ENCODE results near the gene TP53I11.

Gene TP53I11

GRCh38 chr11:44955015-44955738 lies 4.5 kb upstream of the TP53I11 start:
- DNase-seq (ENCODE audit: low read depth) = no peak

DNA sequence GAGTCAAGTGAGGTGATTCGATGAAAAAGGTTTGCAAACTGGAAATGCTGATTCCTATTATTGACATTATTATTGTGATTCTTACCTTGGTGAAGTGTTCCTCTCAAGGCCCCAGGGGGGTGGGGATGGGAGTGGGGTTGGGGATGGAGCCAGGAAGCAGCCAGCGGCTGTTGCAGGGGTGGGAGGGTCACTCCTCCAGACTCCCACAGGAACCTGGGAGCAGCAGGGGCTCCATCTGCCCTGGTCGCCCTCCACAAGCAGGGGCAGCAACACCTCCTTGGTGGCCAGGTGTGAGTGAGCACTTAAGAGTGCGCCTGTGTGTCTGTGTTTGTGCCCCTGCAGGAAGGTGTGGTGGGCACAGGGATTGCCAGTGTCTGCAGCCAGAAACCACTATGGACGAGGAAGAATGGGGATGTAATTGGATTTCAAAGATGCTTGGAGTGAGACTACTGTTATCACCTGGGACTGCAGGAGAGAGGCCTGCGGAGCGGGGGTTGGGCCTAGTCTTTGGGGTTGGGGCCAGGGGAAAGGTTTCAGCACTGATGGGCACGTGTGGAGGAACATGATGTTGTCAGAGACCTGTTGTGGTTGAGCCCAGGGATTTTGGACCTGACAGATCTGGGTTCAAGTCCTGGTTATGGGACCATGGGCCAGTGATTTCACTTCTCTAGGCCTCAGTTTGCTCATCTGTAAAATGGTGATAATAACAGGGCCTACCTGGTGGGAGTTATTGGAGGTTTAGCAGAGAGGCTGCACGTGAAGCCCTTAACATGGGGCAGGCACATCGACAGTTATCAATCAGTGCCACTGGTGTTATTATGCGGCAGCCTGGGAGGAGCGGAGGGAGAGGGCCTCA lies 3.6 kb upstream of the TP53I11 start:
- no peak for DNase-seq (ENCODE audit: low read depth)

GRCh38 chr11:44952500-44953260 lies 2.0 kb upstream of the TP53I11 start:
- no peak for DNase-seq (ENCODE audit: low read depth)

- DNase-seq (ENCODE audit: low read depth) = no peak
Observed at GRCh38 chr11:44952082-44952481, 1.4 kb upstream of the TP53I11 start.

DNA sequence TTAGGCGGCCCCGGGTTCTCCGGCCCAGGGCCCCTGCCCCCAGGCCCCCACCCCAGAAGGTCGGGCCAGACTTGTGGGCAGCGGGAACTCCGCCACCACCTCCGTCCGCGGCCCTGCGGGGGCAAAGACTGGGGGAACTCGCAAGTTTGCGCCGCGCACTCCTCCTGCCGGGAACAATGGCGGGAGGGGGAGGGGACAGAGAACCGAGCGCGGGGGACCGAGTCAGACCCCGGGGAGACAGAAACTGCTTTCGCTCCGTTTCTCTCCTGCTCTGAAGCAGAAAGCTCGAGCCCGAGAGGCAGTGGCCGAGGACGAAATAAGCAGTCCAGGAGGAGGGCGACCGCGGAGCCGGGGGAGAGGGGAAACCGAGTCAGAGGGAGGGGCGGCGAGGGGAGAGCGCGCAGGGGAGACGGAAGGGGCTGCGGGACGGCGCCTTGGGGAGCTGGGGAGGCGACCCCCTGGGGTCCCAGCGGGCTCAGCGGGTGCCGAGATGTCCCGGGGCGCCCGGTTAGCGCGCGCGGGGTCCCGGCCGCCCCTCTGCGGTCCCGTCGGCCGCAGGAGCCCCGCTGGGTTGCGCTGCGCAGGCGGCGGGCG lies 555 bp downstream of the TP53I11 start:
- DNase-seq (ENCODE audit: low read depth) = no peak

GRCh38 chr11:44949160-44950030 lies 1.3 kb downstream of the TP53I11 start:
- no peak for DNase-seq (ENCODE audit: low read depth)

DNA sequence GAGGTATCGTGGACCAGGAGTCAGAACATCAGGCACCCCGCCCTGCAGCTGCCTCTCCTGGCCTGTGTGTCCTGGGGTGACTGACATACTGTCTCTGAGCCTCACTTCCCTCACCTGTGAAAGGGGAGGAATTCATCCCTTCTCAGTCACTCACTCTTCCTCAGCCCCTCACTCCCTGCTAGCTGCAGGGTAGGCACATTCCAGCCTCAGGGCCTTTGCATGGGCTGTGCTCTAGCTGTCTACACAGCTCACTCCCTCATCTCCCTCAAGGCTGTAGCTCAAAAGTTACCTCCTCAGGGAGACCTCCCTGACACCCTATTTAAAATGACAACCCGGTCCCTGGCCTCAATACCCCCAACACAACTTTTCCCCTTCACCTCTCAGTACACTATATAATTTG lies 2.5 kb downstream of the TP53I11 start:
- no peak for DNase-seq (ENCODE audit: low read depth)

DNA sequence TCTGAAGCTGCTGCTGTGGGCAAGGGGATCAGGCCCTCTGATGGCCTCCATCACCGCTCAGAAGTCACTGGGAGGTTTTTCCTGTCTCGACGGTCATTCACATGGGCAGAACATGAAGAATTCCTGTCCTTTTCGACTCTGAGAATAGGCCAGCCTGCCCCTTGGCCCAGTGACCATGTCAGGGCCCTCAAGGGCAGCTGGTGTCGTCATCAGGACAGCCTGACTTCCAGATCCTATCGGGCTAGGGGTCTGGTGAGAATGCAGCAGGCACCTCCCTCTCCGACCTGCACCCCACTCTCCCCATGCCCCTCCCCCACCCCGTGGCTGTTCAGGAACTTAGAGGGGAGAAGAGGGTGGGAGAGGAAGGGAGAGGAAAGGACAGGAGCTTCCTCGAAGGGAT lies 3.6 kb downstream of the TP53I11 start:
- no peak for DNase-seq (ENCODE audit: low read depth)

DNA sequence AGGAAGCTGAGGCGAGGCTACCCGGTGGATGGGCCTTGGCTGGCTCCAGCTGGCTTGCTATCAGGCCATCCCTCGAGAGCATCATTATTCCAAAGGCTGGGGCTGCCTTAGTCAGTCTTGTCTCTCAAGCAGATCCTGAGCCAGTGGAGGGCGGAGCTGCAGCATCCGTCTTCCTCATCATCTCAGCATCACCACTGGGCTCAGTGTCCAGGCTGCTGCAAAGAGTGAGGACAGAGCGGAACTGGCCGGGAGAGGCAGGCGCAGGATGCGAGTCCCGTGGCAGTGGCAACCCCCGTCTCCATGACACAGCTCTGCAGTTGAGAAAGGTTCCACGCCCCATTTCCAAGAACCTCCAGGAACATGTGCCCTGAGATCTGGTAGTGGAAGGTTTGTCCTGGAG lies 4.4 kb downstream of the TP53I11 start:
- no peak for DNase-seq (ENCODE audit: low read depth)

DNA sequence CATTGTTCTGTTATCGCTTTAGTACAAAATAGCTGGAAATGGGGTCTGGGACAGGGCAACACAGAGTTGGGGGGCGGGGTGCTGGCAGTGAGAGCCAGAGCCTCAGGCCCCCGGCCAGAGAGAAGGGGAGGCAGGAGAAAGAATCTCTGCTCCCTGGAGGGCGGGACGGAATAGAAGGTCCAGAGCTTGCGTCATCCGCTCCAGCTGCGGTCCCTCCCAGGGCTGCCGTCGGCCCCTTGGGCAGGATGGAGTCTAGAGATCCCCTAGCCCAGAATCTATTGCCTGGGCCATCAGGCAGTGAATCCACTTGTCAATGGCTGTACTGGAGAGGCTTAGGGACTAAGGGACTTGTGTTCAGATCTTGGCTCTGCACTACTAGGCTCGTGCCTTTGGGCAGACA lies 5.0 kb downstream of the TP53I11 start:
- no peak for DNase-seq (ENCODE audit: low read depth)

DNA sequence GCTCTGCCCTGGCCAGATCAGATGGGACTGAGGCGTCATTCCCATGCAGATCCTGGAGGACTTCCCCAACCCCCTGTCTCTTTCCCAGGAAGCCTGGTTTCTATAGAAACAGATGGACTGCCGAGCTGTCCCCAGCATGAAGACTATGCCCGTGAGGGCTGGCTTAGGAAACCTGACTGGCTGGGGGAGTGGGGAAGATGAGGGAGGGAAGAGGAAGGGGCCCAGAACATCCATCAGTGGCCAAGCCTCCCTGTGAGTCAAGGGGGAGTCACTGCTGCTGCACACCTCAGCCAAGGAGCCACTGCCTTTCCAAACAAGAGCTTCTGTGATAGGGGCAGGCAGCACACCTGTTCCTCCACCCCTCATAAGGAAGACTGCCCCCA lies 5.8 kb downstream of the TP53I11 start:
- no peak for DNase-seq (ENCODE audit: low read depth)

DNA sequence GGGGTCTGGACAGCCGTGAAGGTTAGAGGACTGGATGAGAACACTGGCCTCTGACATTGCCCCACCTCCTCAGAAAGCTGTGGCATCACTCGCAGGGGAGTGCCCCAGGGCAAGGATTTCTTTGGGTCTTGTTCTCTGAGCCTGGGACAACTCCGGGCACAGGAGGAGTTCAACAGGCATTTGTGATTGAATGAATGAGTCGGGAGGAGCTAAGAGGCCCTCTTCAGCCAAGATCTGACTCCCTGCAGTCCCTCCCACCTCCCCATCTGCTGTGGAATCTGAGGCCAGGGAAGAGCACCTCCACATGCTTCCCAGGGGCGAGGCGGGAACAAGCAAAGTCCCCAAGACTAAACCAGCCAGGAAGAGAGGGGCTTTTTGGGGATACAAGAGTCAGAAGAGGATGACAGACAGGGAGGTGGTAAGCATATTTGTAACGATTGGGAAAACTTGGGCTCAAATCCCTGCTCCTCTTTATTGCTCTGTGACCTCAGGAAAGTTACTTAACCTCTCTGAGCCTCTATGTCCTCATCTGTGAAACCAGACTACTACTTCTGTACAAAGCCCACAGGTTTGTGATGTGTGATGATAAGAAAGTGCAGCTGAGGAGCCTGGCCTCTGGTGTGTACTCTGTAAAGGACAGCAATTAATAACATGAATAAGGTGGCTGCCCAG lies 6.4 kb downstream of the TP53I11 start:
- no peak for DNase-seq (ENCODE audit: low read depth)

DNA sequence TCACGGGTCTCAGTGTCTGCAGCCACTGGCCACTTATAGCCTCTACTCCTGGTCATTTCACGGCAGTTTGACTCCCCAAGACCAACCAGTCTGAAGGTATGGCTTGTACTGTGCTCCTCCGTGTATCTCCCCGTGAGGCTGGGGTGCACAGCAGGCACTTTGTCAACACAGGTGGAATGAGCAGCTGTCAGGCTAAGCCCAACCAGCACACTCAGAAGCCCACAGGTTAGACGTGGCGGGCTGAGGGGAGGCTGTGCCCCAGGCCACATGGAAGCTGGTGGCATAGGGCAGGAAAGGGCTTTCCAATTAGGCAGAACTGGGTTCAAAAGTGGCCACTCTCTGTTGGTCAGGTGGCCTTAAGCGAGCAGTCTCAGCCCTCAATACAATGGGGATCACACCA lies 7.0 kb downstream of the TP53I11 start:
- DNase-seq (ENCODE audit: low read depth) = no peak

DNA sequence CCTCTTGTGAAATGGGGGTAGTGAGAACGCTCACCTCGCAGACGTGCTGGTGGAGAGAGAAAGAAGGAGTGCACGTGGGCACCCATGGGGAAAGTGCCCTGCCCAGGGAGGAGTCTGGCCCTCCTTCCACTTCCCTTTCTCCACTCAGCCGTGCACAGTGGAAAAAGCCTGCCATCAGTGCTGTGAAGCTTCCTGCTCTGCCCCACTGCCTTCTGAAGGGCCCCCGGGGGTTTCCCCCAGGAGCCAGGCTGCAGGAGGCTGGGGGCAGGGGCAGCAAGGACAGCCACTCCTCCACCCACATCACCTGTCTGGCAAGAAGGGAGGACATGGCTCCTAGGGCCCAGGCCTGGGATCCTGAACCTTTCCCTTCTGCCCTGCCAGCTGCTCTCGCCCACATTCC lies 7.6 kb downstream of the TP53I11 start:
- DNase-seq (ENCODE audit: low read depth) = no peak

GRCh38 chr11:44942029-44942955 lies 8.4 kb downstream of the TP53I11 start:
- no peak for DNase-seq (ENCODE audit: low read depth)

DNA sequence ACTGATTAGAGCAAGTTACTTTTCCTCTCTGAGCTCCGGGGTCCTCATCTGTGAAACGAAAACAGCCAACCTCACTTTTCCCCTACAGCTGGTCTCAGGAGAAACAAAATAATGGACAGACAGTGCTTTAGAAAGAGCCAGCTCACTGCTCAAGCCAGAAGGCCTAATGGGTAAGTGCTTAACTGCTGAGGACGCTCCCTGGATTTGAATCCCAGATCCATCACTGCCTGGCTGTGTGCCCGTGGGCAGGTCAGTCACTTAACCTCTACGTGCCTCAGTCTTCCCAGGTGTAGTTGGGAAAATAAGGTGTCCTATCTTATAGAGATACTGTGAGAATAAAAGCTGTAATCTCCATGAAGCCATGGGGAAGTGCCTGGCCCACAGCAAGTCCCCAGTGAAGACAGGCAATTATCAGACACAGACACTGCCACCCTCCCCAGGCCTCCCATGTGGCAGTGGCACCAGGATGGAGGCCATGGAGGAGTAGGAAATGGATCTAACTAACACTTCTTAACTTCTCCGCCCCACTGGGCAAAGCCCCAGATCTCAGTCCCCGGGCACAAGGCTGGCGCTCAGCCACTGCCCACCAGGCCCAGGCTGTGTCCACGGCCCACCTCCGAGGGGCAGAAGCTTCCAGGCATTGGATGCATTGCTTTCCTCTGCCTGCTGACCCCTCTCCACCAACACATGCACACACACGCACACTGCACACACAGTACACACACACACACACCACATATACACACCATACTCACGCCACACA lies 9.2 kb downstream of the TP53I11 start:
- no peak for DNase-seq (ENCODE audit: low read depth)

- DNase-seq (ENCODE audit: low read depth) = no peak
Observed at GRCh38 chr11:44940835-44941234, 9.8 kb downstream of the TP53I11 start.

DNA sequence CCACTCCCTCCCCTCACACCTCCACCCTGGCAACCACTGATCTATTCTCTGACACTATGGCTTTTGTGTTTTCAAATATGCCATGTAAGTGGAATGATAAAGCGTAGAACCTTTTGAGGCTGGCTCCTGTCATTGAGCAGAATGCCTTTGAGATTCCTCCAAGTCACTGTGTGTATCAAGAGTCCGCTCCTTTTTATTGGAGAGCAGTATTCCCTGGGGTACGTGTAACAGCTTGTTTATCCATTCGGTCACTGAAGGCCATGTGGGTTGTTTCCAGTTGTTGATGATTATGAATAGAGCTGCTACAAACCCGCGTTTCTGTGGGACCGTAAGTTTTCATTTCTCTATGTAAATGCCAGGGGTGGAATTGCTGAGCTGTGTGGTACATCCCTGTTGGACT lies 10.3 kb downstream of the TP53I11 start:
- DNase-seq (ENCODE audit: low read depth) = no peak
